Activated CD8-positive, alpha-beta memory T cell treated with anti-CD3 and anti-CD28 coated beads for 48 hours (primary cell): ENCODE results near the gene PRLR.
"Not testable (repeated sequence)": the region's sequence is repeated elsewhere in the genome, so short reads cannot be mapped to it uniquely, and the experiment has no call there.

Source experiments
- DNase-seq, 3 experiments: peaks; one replicate each; pipeline ENCODE4 v3.0.0-alpha.2; 2020; ENCODE audit warnings: low read depth in 2 of 3, low spot score in 2 of 3

The PRLR gene

DNA sequence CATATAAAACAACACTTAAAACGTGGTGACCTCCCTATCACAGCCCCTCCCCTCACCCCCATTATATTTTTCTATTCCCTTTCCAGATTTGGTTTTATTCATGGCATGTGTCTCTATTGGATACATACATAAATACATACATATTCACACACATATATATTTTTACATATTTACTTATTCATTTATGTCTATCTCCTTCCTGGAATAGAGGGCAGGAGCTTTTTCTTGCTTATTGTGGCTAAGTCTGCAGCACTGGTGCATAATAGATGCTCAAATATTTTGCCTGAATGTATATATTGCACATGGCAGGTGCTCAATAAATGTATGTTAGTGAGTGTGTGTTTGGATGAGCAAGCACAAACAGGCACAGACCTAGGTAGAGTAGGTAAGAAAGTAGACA, 185.0 kb downstream of the PRLR start:
- no peak for DNase-seq

DNA sequence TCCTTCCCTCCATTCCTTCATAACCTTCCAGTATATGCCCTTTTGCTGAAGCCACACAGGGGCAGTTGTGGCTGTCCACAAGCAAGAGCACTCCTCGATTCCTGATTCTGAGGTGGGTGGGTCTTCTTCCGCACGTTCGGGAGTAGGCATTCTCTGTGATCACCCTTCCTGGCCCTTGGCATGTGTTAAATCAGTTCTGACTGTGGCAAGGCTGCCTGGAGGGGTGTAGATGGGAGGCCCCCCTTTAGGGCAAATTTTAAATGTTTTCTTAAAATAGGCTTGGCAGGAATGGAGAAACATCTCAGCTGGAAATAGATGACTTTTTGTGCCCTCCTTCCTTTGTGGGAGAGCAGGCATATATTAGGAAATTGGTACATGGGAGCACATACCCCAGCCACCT, 185.6 kb downstream of the PRLR start:
- DNase-seq, result no peak

DNA sequence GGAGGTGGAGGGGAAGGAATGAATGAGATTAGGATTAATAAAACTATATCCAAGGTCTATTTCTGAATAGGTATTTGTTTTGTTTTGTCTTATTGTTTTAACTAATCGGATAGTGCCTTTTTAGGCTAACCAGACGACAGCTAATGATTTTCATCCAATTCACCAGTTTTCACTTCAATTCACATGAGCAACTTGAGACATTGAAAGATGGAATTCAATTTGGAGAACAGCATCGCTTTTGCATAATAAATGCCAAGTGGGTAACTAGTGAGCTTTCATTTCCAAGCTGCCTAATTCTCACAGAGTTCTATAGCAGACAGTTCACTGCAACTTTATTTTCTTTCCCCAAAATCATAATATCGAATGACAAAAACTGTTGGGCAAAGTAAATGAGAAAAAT, 187.5 kb downstream of the PRLR start:
- no peak for DNase-seq

DNA sequence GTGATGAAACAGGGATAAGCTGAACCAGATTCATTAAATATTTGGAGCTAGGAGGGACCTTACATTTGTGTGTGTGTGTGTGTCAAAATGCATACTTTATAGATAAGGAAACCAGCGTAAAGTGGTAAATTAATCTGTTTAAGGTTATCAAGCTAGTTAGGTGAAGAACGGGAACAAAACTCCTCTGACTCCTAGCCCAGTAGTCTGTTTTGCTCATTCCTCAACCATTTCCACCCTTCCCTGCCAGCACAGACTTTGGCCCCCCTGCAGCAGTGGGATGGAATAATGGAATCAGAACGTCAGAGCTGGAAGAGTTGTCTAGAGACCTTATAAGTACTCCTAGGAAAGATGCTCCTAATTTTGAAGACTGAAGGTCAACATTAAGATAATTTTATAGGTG, 189.0 kb downstream of the PRLR start:
- no peak for DNase-seq

DNA sequence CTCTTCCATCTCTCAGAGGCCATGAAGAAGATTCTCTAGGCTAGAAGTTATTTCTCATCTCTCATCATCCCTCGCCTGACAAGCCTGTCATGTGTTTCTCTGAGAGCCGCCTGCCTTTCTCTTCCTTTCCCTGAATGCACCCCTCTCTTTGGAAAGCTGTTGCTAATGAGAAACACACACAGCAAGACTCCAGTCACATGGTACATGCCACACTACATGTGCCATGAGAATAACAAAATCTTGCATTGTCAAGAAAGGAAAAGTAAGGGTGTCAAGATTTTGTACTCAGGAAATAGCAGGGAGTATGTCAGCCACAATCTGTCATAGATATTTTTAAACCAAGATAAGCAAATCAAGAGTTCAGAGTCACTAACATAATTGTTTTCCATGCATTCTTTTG, 191.4 kb downstream of the PRLR start:
- DNase-seq, result no peak

DNA sequence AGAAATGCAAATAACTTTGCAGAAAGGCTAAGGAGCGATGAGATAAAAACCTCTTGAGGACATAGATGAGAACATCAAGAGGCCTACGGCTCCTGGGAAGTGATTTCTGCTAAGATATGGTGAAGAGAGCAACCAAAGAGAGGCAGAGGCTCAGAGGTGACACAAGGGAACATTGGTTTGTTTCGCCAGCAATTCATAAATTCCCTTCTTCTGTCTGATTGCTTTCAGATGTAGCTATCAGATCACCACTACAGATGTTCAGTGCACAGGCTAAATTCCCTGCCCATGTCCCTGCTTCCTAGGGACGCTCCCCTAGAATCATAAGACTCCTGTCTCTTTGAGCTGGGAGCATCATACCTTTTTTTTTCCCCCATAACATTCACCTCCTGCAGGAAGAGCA, 193.8 kb downstream of the PRLR start:
- DNase-seq, result no peak

DNA sequence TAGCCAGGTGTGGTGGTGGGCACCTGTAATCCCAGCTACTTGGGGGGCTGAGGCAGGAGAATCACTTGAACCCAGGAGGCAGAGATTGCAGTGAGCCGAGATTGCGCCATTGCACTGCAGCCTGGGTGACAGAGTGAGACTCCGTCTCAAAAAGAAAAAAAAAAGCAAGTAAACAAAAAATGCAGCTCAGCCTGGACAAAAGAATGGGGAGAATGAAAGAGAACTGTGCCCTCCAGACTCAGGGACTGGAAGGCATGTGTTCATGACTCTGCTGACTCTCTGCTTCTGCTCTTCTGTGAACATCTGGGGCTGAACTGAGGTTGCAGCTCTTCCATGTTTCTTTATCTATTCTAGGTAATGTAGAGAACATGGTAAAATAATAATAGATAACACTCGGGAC, 194.4 kb downstream of the PRLR start:
- DNase-seq, result not testable (repeated sequence)

DNA sequence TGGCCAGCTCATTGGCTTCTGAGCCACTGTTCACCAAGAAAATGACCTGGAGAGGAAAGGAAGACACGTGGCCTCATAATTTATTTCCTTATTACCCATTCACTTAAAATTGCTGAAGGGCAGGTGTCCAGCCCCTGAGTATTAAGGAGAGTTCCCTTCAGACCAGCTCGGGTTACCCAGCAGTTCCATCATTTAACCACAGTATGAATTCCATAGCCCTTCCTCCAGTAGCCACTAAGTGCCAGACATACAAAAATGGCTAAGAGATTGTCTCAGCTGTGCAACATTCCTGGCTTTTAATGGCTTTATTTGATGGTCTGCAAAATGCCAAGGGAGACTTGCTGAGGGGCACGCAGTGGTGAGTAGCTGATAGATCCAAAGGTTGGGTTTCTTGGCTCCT, 195.0 kb downstream of the PRLR start:
- no peak for DNase-seq

DNA sequence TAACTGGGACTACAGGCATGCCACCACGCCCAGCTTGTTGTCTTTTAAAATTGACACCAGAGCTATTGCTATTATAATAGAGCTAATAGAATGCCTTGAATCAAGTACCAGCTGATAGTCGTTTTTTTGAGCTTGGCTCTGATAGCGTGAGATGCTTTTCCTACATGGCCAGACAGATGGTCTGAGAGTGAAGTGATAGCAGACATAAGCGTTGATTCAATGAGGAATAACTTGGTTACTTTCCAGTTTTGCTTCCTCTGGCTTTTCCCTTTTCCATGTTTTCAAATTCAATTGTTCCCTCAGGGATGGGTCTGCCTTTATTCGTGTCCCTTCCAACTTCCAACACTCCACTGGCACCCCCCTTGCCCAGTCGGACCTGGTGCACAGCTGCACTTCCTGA, 197.9 kb downstream of the PRLR start:
- DNase-seq, result no peak

DNA sequence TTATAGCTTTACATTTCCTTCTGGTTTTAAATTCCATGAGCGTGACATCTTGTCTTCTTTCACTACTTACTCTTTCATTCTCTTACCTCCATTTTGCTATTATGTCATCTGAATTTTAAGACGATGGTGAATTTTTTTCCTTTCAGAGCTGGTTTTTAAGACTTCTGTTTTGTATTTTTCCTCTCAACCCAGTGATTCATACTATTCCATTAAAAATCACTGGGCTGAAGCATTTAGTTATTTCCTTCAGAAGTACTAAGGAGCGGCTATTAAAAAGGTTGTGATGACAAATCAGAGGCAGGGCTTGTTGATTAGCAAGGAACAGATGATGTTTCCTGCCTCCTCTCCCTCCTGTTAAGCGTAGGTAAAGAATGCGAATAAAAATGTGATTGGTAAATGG, 199.0 kb downstream of the PRLR start:
- no peak for DNase-seq

DNA sequence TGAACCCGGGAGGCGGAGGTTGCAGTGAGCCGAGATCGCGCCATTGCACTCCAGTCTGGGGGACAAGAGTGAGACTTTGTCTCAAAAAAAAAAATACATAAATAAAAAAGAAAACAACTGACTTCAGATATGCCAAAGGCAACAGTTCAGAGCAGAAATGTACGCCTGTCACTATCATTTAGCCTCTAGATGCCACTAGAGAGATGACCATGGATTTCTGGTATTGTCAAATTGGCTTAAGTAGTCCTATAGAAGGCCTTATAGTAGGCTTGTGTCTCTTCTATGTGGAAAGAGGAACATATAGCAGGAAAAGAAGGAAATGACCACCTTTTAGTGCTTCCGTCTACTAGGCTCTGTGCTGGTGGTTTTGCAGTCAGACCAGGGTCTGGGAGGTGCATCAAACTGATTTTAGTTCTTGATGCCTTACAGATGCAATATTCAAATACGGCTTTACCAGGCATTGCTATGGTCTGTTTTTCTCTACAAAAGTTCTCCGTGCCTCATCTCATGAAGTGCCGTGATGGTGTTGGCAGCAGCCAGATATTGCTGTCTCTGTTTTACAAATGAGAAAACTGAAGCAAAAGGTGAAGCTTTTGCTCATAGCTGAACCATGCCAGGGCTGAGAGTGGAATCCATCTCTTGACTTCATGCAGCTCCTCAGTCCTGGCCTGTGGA, 199.7 kb downstream of the PRLR start:
- no peak for DNase-seq

DNA sequence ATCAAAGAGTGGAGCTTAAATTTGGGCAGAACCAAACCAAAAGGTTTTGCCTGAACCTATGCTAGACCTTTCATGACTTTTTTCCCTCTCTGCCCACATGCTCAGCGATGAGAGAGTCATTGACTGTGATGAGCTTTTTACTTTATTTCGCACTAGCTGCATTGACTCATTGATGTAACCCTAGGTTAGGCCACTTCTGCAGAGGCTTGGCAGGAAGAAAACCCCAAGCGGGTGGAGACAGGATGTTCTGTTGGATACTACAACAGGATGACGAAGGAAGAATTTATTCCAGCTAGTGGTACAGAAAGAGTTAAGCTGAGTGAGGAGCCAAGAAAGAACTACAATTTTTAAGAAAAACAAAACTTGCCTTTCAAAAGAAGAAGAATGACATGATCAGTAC, 201.0 kb downstream of the PRLR start:
- no peak for DNase-seq

DNA sequence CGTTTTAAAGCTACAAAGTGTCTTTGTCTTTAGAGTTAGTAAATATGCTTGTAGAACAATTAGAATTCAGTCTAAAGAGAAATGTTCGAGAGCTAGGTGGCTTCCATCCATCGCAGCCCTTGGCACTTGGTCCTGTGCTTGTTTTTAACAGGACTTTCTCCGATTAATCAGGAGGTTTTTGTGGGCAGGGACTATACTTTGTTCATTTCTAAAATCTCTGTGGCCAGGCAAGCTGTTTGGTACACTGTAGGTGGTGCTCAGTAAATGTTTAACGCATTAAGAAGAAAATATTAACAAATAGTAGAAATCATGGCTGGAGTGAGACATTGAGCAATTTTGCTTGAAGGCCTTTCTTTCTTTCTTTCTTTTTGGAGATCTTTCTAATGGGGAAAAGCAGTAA, 203.3 kb downstream of the PRLR start:
- DNase-seq, result no peak

DNA sequence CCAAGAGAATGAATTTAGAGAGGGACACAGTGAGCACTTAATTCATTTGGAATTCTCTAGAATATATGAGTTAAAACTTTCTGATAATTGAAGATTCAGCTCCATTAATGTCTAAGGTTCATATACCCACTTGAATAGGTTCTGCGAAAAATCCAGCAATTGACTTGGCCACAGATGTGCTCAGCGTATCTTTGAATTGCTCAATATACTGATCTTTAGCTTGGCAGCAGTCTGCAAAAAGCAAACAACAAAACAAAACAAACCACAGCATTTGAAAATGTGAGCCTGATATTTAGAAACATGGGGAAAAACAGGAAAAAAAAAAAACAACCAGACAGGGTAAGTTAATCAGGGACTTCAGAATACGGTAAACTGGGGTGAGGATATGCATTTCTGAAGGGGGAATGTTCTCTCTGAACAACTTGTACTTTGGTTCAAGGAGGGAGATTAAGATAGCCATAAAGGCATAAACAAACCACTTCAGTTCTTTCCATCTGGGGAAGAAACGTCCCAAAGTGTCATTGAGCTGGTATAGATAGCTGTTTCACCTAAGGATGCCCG, 203.9 kb downstream of the PRLR start:
- no peak for DNase-seq

DNA sequence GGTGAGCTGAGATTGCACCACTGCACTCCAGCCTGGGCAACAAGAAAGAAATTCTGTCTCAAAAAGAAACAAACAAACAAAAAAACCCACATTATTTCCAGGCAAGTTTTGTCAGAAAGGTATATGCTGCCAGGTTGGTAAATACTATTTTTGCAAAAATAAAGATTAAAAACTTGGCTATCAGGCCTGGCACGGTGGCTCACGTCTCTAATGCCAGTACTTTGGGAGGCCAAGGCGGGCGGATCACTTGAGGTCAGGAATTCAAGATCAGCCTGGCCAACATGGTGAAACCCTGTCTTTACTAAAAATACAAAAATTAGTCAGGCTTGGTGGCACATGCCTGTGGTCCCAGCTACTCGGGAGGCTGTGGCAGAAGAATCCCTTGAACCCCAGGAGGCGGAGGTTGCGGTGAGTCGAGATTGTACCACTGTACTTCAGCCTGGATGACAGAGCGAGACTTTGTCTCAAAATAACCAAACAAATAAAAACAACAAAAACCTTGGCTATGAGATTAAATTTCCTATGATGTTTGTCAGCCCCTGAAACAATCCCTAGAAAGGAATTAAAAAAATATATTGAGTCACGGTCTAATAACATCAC, 205.3 kb downstream of the PRLR start:
- DNase-seq, result no peak

DNA sequence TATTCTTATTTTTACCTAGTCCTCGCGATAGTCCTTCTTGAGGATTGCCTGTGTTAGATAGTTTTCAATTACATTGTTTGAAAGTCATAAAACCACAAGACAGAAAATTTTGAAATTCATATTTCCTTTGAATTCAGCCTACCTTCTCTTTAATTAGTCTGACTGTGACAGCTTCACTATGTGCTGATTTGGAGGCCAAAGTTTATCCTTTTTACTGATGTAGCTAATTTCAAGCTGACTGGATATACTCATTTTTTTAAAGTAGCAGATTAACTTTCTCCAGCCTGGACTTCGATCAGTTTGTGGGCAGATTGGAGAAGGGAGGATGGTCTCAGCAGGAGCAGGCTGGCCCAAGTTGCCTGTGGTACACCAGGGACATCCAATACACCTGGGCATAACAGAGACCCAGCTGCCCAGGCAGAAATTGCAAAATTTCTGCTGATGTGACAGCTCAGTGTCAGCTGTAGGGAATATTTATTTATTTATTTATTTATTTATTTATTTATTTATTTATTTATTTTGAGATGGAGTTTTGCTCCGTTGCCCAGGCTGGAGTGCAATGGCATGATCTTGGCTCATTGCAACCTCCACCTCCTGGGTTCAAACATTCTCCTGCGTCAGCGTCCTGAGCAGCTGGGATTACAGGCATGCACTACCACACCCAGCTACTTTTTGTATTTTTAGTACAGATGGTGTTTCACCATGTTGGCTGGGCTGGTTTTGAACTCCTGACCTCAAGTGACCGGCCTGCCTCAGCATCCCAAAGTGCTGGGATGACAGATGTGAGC, 206.7 kb downstream of the PRLR start:
- no peak for DNase-seq

DNA sequence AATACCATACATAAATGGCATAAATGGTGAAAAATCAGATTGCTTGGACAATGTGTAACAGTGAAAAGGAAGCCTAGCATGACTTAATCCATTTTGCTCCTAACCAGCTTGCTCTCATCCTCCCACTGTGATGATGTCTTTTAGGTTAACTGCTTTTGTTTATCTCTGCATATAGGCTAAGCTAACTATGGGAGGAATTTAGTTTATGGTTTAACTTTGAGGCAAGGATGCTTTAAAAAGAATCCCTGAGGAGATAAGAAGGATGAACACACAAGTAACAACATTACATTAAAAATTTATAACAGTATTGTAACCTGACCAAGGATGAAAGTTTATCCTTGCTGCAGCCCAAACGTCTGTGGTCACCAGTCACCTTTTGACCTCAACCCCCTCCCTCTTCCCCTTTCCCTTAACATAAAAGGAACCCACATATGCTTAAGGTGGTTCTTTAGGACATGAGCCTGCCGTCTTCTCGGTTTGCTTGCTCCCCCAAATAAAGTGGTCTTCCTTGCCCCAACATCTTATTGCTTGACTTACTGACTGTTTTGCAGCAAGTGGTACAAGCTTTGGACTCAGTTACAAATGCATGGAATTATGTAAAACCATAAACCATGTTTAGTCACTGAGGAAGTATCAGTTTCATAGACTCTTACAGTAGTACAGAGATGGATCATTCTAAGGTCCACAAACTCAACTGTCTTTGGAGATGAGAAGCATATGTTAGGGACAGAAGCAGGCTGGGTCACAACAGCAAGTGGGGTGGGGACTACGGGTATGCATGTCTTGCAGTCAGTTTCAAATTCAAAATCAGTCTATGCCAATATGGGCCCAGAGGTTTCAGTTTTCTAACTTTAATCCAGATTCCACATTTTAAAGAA, 213.9 kb downstream of the PRLR start:
- DNase-seq, result no peak

DNA sequence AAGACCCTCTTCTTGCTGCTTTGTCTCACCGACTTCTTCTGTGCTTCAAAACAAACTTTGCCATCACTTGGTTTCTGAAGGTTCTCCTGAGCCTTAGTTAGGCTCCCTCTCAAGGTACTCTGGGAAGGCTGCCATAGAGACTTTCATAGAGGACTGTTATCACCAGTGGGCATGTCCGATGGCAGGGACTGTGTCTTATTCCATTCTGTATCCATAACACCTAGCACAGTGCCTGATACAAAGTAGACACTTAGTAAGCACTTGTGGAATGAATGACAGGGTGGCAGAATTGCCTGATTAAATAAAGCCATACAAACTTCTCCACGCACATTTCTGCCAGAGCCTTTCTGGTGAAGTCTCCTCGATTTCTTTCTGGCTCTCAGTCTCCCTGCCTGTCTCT, 215.2 kb downstream of the PRLR start:
- no peak for DNase-seq

DNA sequence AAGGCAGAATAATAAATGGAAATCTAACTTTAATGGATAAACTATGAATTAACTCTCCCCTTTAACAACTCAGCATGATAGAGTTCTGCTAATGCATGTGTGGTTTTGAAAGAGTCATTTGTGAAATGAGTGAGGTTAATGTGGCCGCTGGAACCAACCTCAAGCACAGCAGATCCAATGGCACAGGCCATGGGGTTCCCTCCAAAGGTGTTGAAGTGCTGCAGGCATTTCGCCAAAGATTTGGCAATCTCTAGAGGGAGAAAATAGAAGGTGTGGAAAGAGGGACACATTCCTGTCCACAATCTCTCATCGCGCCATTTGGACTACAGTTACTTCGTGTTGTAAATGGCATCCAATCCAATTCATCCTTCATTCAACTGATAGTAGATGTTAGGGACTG, 217.5 kb downstream of the PRLR start:
- no peak for DNase-seq

DNA sequence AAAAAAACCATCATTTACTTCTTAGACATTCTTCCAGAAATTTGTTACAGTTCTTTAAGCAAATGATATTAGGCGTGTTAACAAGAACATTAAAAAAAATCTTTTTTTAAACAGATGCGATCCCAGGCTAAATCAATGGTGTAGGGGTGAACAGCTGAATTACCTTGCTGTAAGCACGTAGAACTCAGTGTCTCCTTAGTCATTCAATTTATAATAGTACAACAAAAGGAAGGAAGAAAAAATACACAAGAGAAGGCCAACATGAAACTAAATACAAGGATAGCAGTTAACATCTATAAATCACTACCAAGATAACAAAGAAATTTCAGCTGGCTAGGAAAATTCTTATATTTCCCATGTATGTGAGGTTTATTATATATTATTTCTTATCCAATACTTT, 217.9 kb downstream of the PRLR start:
- DNase-seq, result no peak

DNA sequence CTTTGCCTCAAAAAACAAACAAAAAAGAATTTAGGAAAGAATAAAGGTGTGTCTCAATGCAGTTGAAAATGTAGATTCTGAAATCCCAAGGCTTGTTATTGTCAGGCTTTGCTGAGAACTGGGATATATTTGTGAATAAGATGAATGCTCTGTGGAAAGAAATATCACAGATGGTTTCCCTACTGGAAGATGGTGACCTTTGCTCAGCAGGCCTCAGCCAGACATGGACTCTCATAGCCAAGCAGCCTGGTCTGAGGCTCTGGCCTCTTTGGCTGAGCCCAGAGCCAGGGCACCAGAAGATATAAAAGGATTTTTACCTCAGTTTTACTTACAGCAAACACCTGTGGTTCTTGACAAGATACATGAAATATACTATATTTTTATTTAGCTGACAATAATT, 219.6 kb downstream of the PRLR start:
- DNase-seq, result no peak
